T-helper 2 cell treated with Interferon-gamma antibody and Interleukin-4, amounts not matched to agents 5 μg/mL and 100 μg/mL, for 36 hours (primary cell): Measurements from ENCODE around the gene FGGY.
"Not testable (repeated sequence)": the region's sequence is repeated elsewhere in the genome, so short reads cannot be mapped to it uniquely, and the experiment has no call there.

Source experiments
- DNase-seq: peaks from one replicate; pipeline ENCODE4 v3.0.0; 2021; ENCODE audit warnings: low spot score
- H3K27ac Mint-ChIP-seq: one replicate; pipeline ENCODE4 v1.8.0; 2021; ENCODE audit warnings: mild to moderate bottlenecking, mixed read lengths
- H3K27me3 Mint-ChIP-seq: one replicate; pipeline ENCODE4 v1.8.0; 2021; ENCODE audit warnings: low read depth, mixed read lengths
- H3K36me3 Mint-ChIP-seq: one replicate; pipeline ENCODE4 v1.8.0; 2021; ENCODE audit warnings: low read depth, mixed read lengths
- H3K4me1 Mint-ChIP-seq: one replicate; pipeline ENCODE4 v1.8.0; 2021; ENCODE audit warnings: low read depth, mixed read lengths
- H3K4me3 Mint-ChIP-seq: one replicate; pipeline ENCODE4 v1.8.0; 2022; ENCODE audit warnings: mild to moderate bottlenecking, moderate library complexity, mixed read lengths
- H3K9me3 Mint-ChIP-seq: one replicate; pipeline ENCODE4 v1.8.0; 2021; ENCODE audit warnings: mixed read lengths

Gene FGGY

GRCh38 chr1:59643526-59643925 is 346.6 kb downstream of the FGGY start:
- Mint-ChIP-seq H3K4me1 (no peaks in the 10 kb centered on the region), H3K9me3 (peaks cover 6% of the 10 kb centered on the region), H3K27me3 (no peaks in the 10 kb centered on the region), H3K27ac (no peak overlapping the region), H3K4me3 (no peak overlapping the region), H3K36me3 (no peaks in the 10 kb centered on the region)
- no peak for DNase-seq

GRCh38 chr1:59645893-59646292 is 349.0 kb downstream of the FGGY start:
- H3K27ac Mint-ChIP-seq: no peak overlapping the region
- DNase-seq: no peak
- H3K4me1 Mint-ChIP-seq: no peaks in the 10 kb centered on the region
- H3K27me3 Mint-ChIP-seq: no peaks in the 10 kb centered on the region
- no peaks in the 10 kb centered on the region for H3K36me3 Mint-ChIP-seq
- peaks cover 6% of the 10 kb centered on the region for H3K9me3 Mint-ChIP-seq
- no peak overlapping the region for H3K4me3 Mint-ChIP-seq

- H3K27me3 Mint-ChIP-seq, H3K27ac Mint-ChIP-seq, DNase-seq, H3K4me1 Mint-ChIP-seq, H3K9me3 Mint-ChIP-seq, H3K36me3 Mint-ChIP-seq, H3K4me3 Mint-ChIP-seq: not testable (repeated sequence)
Observed at GRCh38 chr1:59653142-59653958, 356.5 kb downstream of the FGGY start.

GRCh38 chr1:59653968-59654367 is 357.1 kb downstream of the FGGY start:
- Mint-ChIP-seq H3K27me3 (no peaks in the 10 kb centered on the region), H3K27ac (no peak overlapping the region), H3K36me3 (no peaks in the 10 kb centered on the region), H3K4me1 (no peaks in the 10 kb centered on the region), H3K9me3 (peaks cover 3% of the 10 kb centered on the region), H3K4me3 (no peak overlapping the region)
- DNase-seq: no peak

GRCh38 chr1:59657873-59658465 is 361.1 kb downstream of the FGGY start:
- H3K4me1 Mint-ChIP-seq: no peaks in the 10 kb centered on the region
- peaks cover 3% of the 10 kb centered on the region for H3K9me3 Mint-ChIP-seq
- H3K27me3 Mint-ChIP-seq: no peaks in the 10 kb centered on the region
- H3K4me3 Mint-ChIP-seq: no peak overlapping the region
- H3K27ac Mint-ChIP-seq: no peak overlapping the region
- no peak for DNase-seq
- no peaks in the 10 kb centered on the region for H3K36me3 Mint-ChIP-seq

GRCh38 chr1:59664166-59664565 is 367.3 kb downstream of the FGGY start:
- Mint-ChIP-seq H3K4me1 (no peaks in the 10 kb centered on the region), H3K36me3 (no peaks in the 10 kb centered on the region), H3K27ac (no peak overlapping the region), H3K9me3 (no peaks in the 10 kb centered on the region), H3K27me3 (no peaks in the 10 kb centered on the region), H3K4me3 (no peak overlapping the region)
- DNase-seq: no peak

GRCh38 chr1:59666106-59666505 is 369.2 kb downstream of the FGGY start:
- DNase-seq: no peak
- no peaks in the 10 kb centered on the region for H3K27me3 Mint-ChIP-seq
- H3K9me3 Mint-ChIP-seq: no peaks in the 10 kb centered on the region
- no peak overlapping the region for H3K27ac Mint-ChIP-seq
- no peaks in the 10 kb centered on the region for H3K36me3 Mint-ChIP-seq
- no peaks in the 10 kb centered on the region for H3K4me1 Mint-ChIP-seq
- no peak overlapping the region for H3K4me3 Mint-ChIP-seq

GRCh38 chr1:59667020-59667419 is 370.1 kb downstream of the FGGY start:
- Mint-ChIP-seq H3K4me1 (no peaks in the 10 kb centered on the region), H3K4me3 (no peak overlapping the region), H3K27me3 (no peaks in the 10 kb centered on the region), H3K27ac (no peak overlapping the region), H3K9me3 (no peaks in the 10 kb centered on the region), H3K36me3 (no peaks in the 10 kb centered on the region)
- DNase-seq: no peak

- no peak for DNase-seq
Observed at GRCh38 chr1:59669752-59670312, 372.9 kb downstream of the FGGY start.

GRCh38 chr1:59670662-59671061 is 373.8 kb downstream of the FGGY start:
- Mint-ChIP-seq H3K27me3 (no peaks in the 10 kb centered on the region), H3K27ac (no peak overlapping the region), H3K4me3 (no peak overlapping the region)

More at GRCh38 chr1:59669752-59670312, 372.9 kb downstream of the FGGY start:
- Mint-ChIP-seq H3K27ac (no peak overlapping the region), H3K9me3 (no peaks in the 10 kb centered on the region), H3K4me3 (no peak overlapping the region), H3K4me1 (no peaks in the 10 kb centered on the region), H3K36me3 (no peaks in the 10 kb centered on the region), H3K27me3 (no peaks in the 10 kb centered on the region)

GRCh38 chr1:59671066-59671952 is 374.4 kb downstream of the FGGY start:
- Mint-ChIP-seq H3K4me1 (no peaks in the 10 kb centered on the region), H3K27me3 (no peaks in the 10 kb centered on the region), H3K36me3 (no peaks in the 10 kb centered on the region), H3K4me3 (no peak overlapping the region), H3K27ac (no peak overlapping the region), H3K9me3 (no peaks in the 10 kb centered on the region)
- DNase-seq: no peak

More at GRCh38 chr1:59670662-59671061, 373.8 kb downstream of the FGGY start:
- Mint-ChIP-seq H3K36me3 (no peaks in the 10 kb centered on the region), H3K9me3 (no peaks in the 10 kb centered on the region), H3K4me1 (no peaks in the 10 kb centered on the region)
- no peak for DNase-seq

- no peak overlapping the region for H3K4me3 Mint-ChIP-seq
- DNase-seq: no peak
- H3K27me3 Mint-ChIP-seq: no peaks in the 10 kb centered on the region
Observed at GRCh38 chr1:59671953-59672305, 375.0 kb downstream of the FGGY start.

GRCh38 chr1:59672851-59673572 is 376.1 kb downstream of the FGGY start:
- no peak for DNase-seq
- no peaks in the 10 kb centered on the region for H3K36me3 Mint-ChIP-seq
- no peak overlapping the region for H3K27ac Mint-ChIP-seq
- H3K27me3 Mint-ChIP-seq: no peaks in the 10 kb centered on the region
- no peak overlapping the region for H3K4me3 Mint-ChIP-seq
- no peaks in the 10 kb centered on the region for H3K4me1 Mint-ChIP-seq
- H3K9me3 Mint-ChIP-seq: no peaks in the 10 kb centered on the region

More at GRCh38 chr1:59671953-59672305, 375.0 kb downstream of the FGGY start:
- Mint-ChIP-seq H3K27ac (no peak overlapping the region), H3K4me1 (no peaks in the 10 kb centered on the region), H3K36me3 (no peaks in the 10 kb centered on the region), H3K9me3 (no peaks in the 10 kb centered on the region)
